Cardiac muscle cell (in vitro differentiated cells and primary cell): ENCODE measurements around the gene UBIAD1. TPM values are rescaled to one million over a fixed set of nuclear protein-coding genes. Genes with fewer than 3 reads are reported as not detected.
"Not testable (repeated sequence)": the region's sequence is repeated elsewhere in the genome, so short reads cannot be mapped to it uniquely, and the experiment has no call there.

Source experiments
- DNase-seq, 2 donors: peaks; one replicate each; pipeline versions ENCODE4 v3.0.0 to v3.0.0-alpha.2; 2010 to 2017; ENCODE audit warnings: low read depth in 1 of 2, low spot score in 1 of 2
- H3K27ac ChIP-seq: fragments of 200-600 bp; sonication (generic); 2 replicates; pipeline ENCODE4 v1.5.1; 2016
- H3K27me3 ChIP-seq: fragments of 200-600 bp; sonication (generic); 2 replicates; pipeline ENCODE4 v1.6.0; 2016; ENCODE audit warnings: control low read depth
- H3K36me3 ChIP-seq: fragments of 200-600 bp; sonication (generic); 2 replicates; pipeline ENCODE4 v1.5.1; 2016; ENCODE audit warnings: control low read depth
- H3K4me1 ChIP-seq: fragments of 200-600 bp; sonication (generic); 2 replicates; pipeline ENCODE4 v1.8.1; 2017; ENCODE audit warnings: low read depth, mild to moderate bottlenecking, mixed run types
- H3K4me3 ChIP-seq: fragments of 200-600 bp; sonication (generic); 2 replicates; pipeline ENCODE4 v1.5.1; 2016; ENCODE audit warnings: mild to moderate bottlenecking
- H3K9me3 ChIP-seq: fragments of 200-600 bp; sonication (generic); 2 replicates; pipeline ENCODE4 v1.5.1; 2017; ENCODE audit warnings: low read depth, mild to moderate bottlenecking, control low read depth
- CTCF ChIP-seq: IDR thresholded peaks from 2 replicates; pipeline ENCODE4 v1.5.1; 2012; ENCODE audit warnings: low read depth, mild to moderate bottlenecking, low read length
- polyA plus RNA-seq: library from polyadenylated mRNA; unstranded; fragments of >200 nt; fragmentation: Nextera tagmentation; extraction: Ambion mirVana; gene quantifications from 2 replicates; pipeline ENCODE4 v1.2.1, GENCODE V29; 2016
- total RNA-seq: library from RNA; depleted of rRNA; stranded (reverse); fragments of >200 nt; gene quantifications from 2 replicates; pipeline ENCODE4 v1.2.3, GENCODE V29; 2016

Gene UBIAD1
- total and polyA plus RNA-seq, 2 experiments from 2014 or later, result 16.9 to 18.7 TPM

- Histone ChIP-seq H3K4me1 (no peaks in the 10 kb centered on the region), H3K27ac (no peak overlapping the region), H3K9me3 (no peaks in the 10 kb centered on the region), H3K4me3 (no peak overlapping the region), H3K36me3 (peaks cover 55% of the 10 kb centered on the region), H3K27me3 (no peaks in the 10 kb centered on the region)
- DNase-seq, result no peak
- no peak for TF ChIP-seq CTCF
Measured at GRCh38 chr1:11253226-11253625, 19.8 kb upstream of the UBIAD1 start.

- Histone ChIP-seq H3K4me1 (peaks cover under 1% of the 10 kb centered on the region), H3K36me3 (peaks cover 66% of the 10 kb centered on the region), H3K27me3 (no peaks in the 10 kb centered on the region), H3K4me3 (no peak overlapping the region), H3K27ac (no peak overlapping the region), H3K9me3 (no peaks in the 10 kb centered on the region)
- TF ChIP-seq CTCF, result no peak
- no peak for DNase-seq
Measured at GRCh38 chr1:11256299-11256698, 16.7 kb upstream of the UBIAD1 start.

- Histone ChIP-seq H3K4me1 (peaks cover 5% of the 10 kb centered on the region), H3K9me3 (no peaks in the 10 kb centered on the region), H3K4me3 (peak within 1 kb of the TSS; percentile 89), H3K36me3 (peaks cover 17% of the 10 kb centered on the region), H3K27me3 (no peaks in the 10 kb centered on the region), H3K27ac (peak within 1 kb of the TSS; percentile 55)
- peak; percentile 21 for TF ChIP-seq CTCF
- DNase-seq, result peak; percentile 100
Measured at GRCh38 chr1:11262171-11263049, 10.6 kb upstream of the UBIAD1 start, which contains the start of gene MTOR. TSS of gene MTOR (minus strand) at chr1:11262551. CDS start at chr1:11259409, 3,142 bp downstream.

DNA sequence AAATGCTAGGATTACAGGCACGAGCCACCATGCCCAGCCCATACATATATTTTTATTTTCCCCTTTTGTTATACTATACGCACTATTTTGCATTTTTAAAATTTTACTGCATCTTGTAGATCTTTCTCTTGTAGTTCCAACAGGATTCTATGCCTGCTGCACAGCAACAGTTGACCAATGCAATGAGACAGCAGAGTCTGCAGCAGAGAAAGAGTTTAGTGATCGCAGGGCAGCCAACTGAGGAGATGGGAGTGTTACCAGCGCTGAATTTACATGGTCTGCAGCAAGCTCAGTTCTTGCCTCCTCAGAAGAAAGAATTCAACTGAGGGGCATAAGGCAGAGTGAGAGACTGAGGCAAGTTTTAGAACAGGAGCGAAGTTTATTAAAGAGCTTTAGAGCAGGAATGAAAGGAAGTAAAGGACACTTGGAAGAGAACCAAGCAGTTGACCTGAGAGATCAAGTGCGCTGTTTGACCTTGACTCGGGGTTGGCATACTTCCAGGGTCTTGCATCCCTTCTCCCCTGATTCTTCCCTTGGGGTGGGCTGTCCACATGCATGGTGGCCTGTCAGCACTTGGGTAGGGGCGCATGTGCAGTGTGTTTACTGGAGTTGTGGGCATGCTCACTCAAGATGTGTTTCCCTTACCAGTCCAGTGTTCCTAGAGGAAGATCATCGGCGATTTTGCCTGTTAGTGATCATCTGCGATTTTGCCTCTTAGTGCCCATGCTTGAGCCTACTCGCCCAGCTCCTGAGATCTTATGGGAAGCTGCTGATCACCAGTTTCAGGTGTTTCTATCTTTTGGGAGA lies 6.5 kb upstream of the UBIAD1 start:
- no peaks in the 10 kb centered on the region for H3K9me3 ChIP-seq

DNA sequence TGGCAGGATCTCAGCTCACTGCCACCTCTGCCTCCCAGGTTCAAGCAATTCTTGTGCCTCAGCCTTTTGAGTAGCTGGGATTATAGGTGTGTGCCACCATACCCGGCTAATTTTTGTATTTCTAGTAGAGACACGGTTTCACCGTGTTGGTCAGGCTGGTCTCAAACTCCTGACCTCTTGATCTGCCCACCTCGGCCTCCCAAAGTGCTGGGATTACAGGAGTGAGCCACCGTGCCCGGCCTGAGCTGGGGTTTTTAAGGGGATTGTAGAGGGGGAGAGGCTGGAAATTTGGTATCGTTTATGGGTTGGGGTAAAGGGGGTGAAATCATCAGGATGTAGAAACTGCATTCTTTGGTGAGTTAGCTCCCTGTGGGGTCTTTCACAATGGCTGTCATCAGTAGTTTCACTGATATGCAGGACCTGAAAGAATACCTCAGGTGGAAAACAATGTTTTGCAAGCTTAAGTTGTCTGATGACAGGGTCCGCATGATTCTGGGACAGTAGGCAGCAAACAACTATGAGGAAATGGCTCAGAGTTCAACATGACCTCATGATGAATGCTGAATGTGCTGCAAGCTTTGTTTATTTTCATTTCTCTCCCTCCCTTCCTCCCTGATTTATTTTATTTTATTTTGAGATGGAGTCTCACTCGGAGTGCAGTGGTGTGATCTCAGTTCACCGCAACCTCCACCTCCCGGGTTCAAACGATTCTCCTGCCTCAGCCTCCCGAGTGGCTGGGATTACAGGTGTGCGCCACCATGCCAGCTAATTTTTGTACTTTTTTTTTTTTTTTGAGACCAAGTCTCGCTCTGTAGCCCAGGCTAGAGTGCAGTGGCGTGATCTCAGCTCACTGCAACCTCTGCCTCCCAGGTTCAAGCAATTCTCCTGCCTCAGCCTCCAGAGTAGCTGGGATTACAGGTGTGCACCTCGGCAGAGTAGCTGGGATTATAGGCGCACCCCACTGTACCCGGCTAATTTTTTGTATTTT lies 5.4 kb upstream of the UBIAD1 start:
- peak in 1 of 2 donors; percentile 47 for DNase-seq
- H3K4me3 ChIP-seq, H3K9me3 ChIP-seq, H3K4me1 ChIP-seq, H3K36me3 ChIP-seq, H3K27ac ChIP-seq, H3K27me3 ChIP-seq: not testable (repeated sequence)

More for the DNA sequence above, 6.5 kb upstream of the UBIAD1 start:
- Histone ChIP-seq H3K27me3 (no peaks in the 10 kb centered on the region), H3K4me3 (no peak overlapping the region), H3K27ac (no peak overlapping the region), H3K36me3 (no peaks in the 10 kb centered on the region), H3K4me1 (peaks cover 3% of the 10 kb centered on the region)
- no peak for DNase-seq
- no peak for TF ChIP-seq CTCF
